Measurements from ENCODE around the gene CENPB. TPM values are rescaled to one million over a fixed set of nuclear protein-coding genes. Genes with fewer than 3 reads are reported as not detected.

Gene CENPB
- polyA plus RNA-seq, 1 of the 3 experiments (the other 2 are of a cell fraction), result 41.2 TPM

- H2AFZ ChIP-seq (ENCODE audit: low read depth), result no peak overlapping the region
- 97% methylated on average over 9 of the region's 9 CpGs for WGBS (ENCODE audit: low lambda C conversion rate)
- POLR2A ChIA-PET, result interaction anchor here (0.7 to 1.2 kb wide), 5 partner anchors 8 to 44 kb away, joined by 3 to 4 read pairs (median 3); partner anchors contain the start of genes ADISSP, AP5S1, CDC25B and CENPB
Observed at GRCh38 chr20:3812259-3812681, 25.7 kb upstream of the CENPB start.

GRCh38 chr20:3811467-3812258, 25.1 kb upstream of the CENPB start:
- CTCF ChIA-PET, result interaction anchor here (0.8 to 6.6 kb wide), 5 partner anchors 9 to 273 kb away, joined by 3 to 61 read pairs (median 5); partner anchors contain the start of genes ADISSP, AP5S1 and CENPB
- 0 out of 2 replicates have a peak, but pooled peaks have one; percentile 2 for TF ChIP-seq SMC3 (IDR thresholded peaks at IDR 0.05; ENCODE audit: low read depth, low read length)
- TF ChIP-seq FOSL2 (IDR thresholded peaks at IDR 0.05; ENCODE audit: borderline replicate concordance, low read depth), result peak; percentile 96
- TF ChIP-seq, protein P1, sequence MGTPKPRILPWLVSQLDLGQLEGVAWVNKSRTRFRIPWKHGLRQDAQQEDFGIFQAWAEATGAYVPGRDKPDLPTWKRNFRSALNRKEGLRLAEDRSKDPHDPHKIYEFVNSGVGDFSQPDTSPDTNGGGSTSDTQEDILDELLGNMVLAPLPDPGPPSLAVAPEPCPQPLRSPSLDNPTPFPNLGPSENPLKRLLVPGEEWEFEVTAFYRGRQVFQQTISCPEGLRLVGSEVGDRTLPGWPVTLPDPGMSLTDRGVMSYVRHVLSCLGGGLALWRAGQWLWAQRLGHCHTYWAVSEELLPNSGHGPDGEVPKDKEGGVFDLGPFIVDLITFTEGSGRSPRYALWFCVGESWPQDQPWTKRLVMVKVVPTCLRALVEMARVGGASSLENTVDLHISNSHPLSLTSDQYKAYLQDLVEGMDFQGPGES (IDR thresholded peaks at IDR 0.05; ENCODE audit: low read depth, low read length), result no peak
- peak; percentile 89 for TF ChIP-seq TEAD4 (IDR thresholded peaks at IDR 0.05; ENCODE audit: borderline replicate concordance, insufficient read depth)
- peak; percentile 34; the same call in 1 of the 2 replicates for TF ChIP-seq USF2 (IDR thresholded peaks at IDR 0.05; ENCODE audit: borderline replicate concordance, low read depth, low read length)
- TF ChIP-seq MEF2A (IDR thresholded peaks at IDR 0.05; ENCODE audit: borderline replicate concordance, low read depth), result peak; percentile 46; the same call in 1 of the 2 replicates
- TF ChIP-seq, protein P2, sequence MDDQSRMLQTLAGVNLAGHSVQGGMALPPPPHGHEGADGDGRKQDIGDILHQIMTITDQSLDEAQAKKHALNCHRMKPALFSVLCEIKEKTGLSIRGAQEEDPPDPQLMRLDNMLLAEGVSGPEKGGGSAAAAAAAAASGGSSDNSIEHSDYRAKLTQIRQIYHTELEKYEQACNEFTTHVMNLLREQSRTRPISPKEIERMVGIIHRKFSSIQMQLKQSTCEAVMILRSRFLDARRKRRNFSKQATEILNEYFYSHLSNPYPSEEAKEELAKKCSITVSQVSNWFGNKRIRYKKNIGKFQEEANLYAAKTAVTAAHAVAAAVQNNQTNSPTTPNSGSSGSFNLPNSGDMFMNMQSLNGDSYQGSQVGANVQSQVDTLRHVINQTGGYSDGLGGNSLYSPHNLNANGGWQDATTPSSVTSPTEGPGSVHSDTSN (IDR thresholded peaks at IDR 0.05), result peak; percentile 77
- peak; percentile 73 for TF ChIP-seq MXI1 (IDR thresholded peaks at IDR 0.05; ENCODE audit: low read depth, low read length)
- TF ChIP-seq JUND (IDR thresholded peaks at IDR 0.05), result peak; percentile 98
- TF ChIP-seq NRF1 (IDR thresholded peaks at IDR 0.05; ENCODE audit: low read depth, low read length), result no peak
- TF ChIP-seq RXRA (IDR thresholded peaks at IDR 0.05; ENCODE audit: borderline replicate concordance, low read depth), result peak; percentile 92; the same call in 1 of the 2 replicates
- no peak for TF ChIP-seq RFX5 (IDR thresholded peaks at IDR 0.05; ENCODE audit: low read length)
- TF ChIP-seq TCF12 (IDR thresholded peaks at IDR 0.05), result peak; percentile 91
- peak; percentile 98 for TF ChIP-seq FOXM1 (IDR thresholded peaks at IDR 0.05; ENCODE audit: low read depth)
- TF ChIP-seq ELF1 (IDR thresholded peaks at IDR 0.05), result peak; percentile 47; the same call in 1 of the 2 replicates
- TF ChIP-seq, protein P3, sequence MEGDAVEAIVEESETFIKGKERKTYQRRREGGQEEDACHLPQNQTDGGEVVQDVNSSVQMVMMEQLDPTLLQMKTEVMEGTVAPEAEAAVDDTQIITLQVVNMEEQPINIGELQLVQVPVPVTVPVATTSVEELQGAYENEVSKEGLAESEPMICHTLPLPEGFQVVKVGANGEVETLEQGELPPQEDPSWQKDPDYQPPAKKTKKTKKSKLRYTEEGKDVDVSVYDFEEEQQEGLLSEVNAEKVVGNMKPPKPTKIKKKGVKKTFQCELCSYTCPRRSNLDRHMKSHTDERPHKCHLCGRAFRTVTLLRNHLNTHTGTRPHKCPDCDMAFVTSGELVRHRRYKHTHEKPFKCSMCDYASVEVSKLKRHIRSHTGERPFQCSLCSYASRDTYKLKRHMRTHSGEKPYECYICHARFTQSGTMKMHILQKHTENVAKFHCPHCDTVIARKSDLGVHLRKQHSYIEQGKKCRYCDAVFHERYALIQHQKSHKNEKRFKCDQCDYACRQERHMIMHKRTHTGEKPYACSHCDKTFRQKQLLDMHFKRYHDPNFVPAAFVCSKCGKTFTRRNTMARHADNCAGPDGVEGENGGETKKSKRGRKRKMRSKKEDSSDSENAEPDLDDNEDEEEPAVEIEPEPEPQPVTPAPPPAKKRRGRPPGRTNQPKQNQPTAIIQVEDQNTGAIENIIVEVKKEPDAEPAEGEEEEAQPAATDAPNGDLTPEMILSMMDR (IDR thresholded peaks at IDR 0.05), result no peak
- 0 out of 2 replicates have a peak, but pooled peaks have one; percentile 8 for TF ChIP-seq GABPA (IDR thresholded peaks at IDR 0.05; ENCODE audit: low read depth)
- TF ChIP-seq POLR2AphosphoS5 (IDR thresholded peaks at IDR 0.05; ENCODE audit: low read depth, low read length), result peak; percentile 79; the same call in 1 of the 2 replicates
- TF ChIP-seq GATA2 (CRISPR knock-in tag; IDR thresholded peaks at IDR 0.05), result no peak

More at GRCh38 chr20:3812259-3812681, 25.7 kb upstream of the CENPB start:
- TF ChIP-seq FOXJ3 (CRISPR knock-in tag; IDR thresholded peaks at IDR 0.05) (no peak), JUND (IDR thresholded peaks at IDR 0.05) (no peak), RFX5 (IDR thresholded peaks at IDR 0.05; ENCODE audit: low read length) (no peak), GATA2 (CRISPR knock-in tag; IDR thresholded peaks at IDR 0.05) (no peak), TEAD4 (IDR thresholded peaks at IDR 0.05; ENCODE audit: borderline replicate concordance, insufficient read depth) (no peak), MXI1 (IDR thresholded peaks at IDR 0.05; ENCODE audit: low read depth, low read length) (no peak), MEF2A (IDR thresholded peaks at IDR 0.05; ENCODE audit: borderline replicate concordance, low read depth) (no peak)
- Histone ChIP-seq H3K4me2 (no peak overlapping the region; the same call in 1 of the 2 replicates), H3K79me2 (ENCODE audit: insufficient read depth) (peaks cover 20% of the 10 kb centered on the region), H3K9me3 (no peaks in the 10 kb centered on the region), H3K9ac (peak overlapping the region; percentile 35; the same call in 1 of the 2 replicates), H3F3A (replicated peaks; ENCODE audit: insufficient read depth) (peaks cover 34% of the 10 kb centered on the region), H3K9me2 (no peaks in the 10 kb centered on the region), H4K20me1 (ENCODE audit: insufficient read depth) (no peaks in the 10 kb centered on the region), H3K27me3 (ENCODE audit: insufficient read depth) (no peaks in the 10 kb centered on the region), H3K27ac (ENCODE audit: low read depth in 2 of 2, low read length in 1 of 2) (peak overlapping the region; percentile 97 to 98), H3K4me3 (ENCODE audit: low read depth in 2 of 2, low read length in 1 of 2) (no peak overlapping the region), H3K36me3 (replicated peaks in 1 of 2; ENCODE audit: control insufficient read depth in 1 of 2, insufficient read depth in 2 of 2, low read length in 1 of 2) (no peaks in the 10 kb centered on the region), H3K4me1 (ENCODE audit: control insufficient read depth in 1 of 2, insufficient read depth in 2 of 2, low read depth in 1 of 2, low read length in 1 of 2) (peaks cover 20 to 31% of the 10 kb centered on the region in 2 experiments)
- CTCF ChIA-PET, result interaction anchor here (0.8 to 6.6 kb wide), 3 partner anchors 8 to 273 kb away, joined by 5 to 61 read pairs (median 13); partner anchors contain the start of genes AP5S1 and CENPB
- DNase-seq, result peak; percentile 34

More at GRCh38 chr20:3811467-3812258, 25.1 kb upstream of the CENPB start:
- peak overlapping the region; percentile 84 for H3K9ac ChIP-seq
- H3K27me3 ChIP-seq (ENCODE audit: insufficient read depth), result no peaks in the 10 kb centered on the region
- H3K9me2 ChIP-seq, result no peaks in the 10 kb centered on the region
- 7% methylated on average over 13 of the region's 20 CpGs for WGBS (ENCODE audit: low lambda C conversion rate)
- H3K36me3 ChIP-seq (replicated peaks in 1 of 2; ENCODE audit: control insufficient read depth in 1 of 2, insufficient read depth in 2 of 2, low read length in 1 of 2), result no peaks in the 10 kb centered on the region
- peaks cover 20% of the 10 kb centered on the region for H3K79me2 ChIP-seq (ENCODE audit: insufficient read depth)
- H3K27ac ChIP-seq (ENCODE audit: low read depth in 2 of 2, low read length in 1 of 2), result peak overlapping the region; percentile 97 to 98
- peak overlapping the region; percentile 81 for H3K4me2 ChIP-seq
- H2AFZ ChIP-seq (ENCODE audit: low read depth), result no peak overlapping the region; the same call in 1 of the 2 replicates
- H3K9me3 ChIP-seq, result no peaks in the 10 kb centered on the region
- no peaks in the 10 kb centered on the region for H4K20me1 ChIP-seq (ENCODE audit: insufficient read depth)
- peaks cover 40% of the 10 kb centered on the region for H3F3A ChIP-seq (replicated peaks; ENCODE audit: insufficient read depth)
- H3K4me3 ChIP-seq (ENCODE audit: low read depth in 2 of 2, low read length in 1 of 2), result peak overlapping the region; percentile 41 to 56
- peak; percentile 93 for DNase-seq
- H3K4me1 ChIP-seq (ENCODE audit: control insufficient read depth in 1 of 2, insufficient read depth in 2 of 2, low read depth in 1 of 2, low read length in 1 of 2), result peaks cover 26 to 37% of the 10 kb centered on the region in 2 experiments
- POLR2A ChIA-PET, result interaction anchor here (0.7 to 1.2 kb wide), 6 partner anchors 9 to 44 kb away, joined by 3 to 4 read pairs (median 3); partner anchors contain the start of genes ADISSP, AP5S1, CDC25B and CENPB
